Right renal pelvis (tissue), 4 donors: ENCODE data around the gene TMEM213. TPM values are rescaled to one million over a fixed set of nuclear protein-coding genes. Genes with fewer than 3 reads are reported as not detected.

Source experiments
- DNase-seq, 4 donors: peaks; one replicate each; pipeline ENCODE4 v3.0.0-alpha.2; 2013; ENCODE audit warnings: low read depth in 4 of 4, low spot score in 3 of 4, missing footprints in 1 of 4
- polyA plus RNA-seq, 4 donors: library from polyadenylated mRNA; unstranded; fragments of 120-200 nt; gene quantifications; one replicate each; pipeline ENCODE4 v1.2.1, GENCODE V29; 2013; ENCODE audit not compliant: insufficient read length in 4 of 4

Gene TMEM213, protein sequence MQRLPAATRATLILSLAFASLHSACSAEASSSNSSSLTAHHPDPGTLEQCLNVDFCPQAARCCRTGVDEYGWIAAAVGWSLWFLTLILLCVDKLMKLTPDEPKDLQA
- polyA plus RNA-seq, result 10 to 100 TPM; 44.4 to 49.6 (median 47.3) TPM

DNA sequence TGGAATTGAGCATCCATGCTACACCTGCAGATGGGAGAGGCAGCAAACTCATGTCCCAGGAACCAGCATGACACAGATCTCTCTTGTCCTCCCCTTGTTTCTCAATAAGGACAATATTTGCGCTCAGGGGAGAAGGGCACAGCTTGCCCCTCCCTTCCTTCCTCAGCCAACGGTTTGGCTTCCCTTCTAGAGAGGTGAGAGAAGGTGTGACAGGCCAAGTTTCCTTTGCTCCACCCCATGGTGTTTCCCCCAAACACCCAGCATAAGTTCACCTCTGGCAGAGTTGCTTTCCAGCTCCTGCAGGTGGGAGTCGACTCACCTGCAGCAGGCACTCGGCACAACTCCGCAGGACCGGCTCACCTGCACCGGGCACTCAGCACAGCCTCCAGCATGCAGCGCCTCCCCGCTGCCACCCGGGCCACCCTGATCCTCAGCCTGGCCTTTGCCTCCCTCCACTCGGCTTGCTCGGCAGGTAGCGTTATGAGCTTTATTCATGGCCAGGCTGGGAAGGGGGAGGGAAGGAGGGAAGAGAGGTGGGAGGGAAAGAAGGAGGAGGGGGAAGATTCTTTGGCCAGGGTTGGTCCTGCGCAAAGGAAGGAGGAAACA lies at the start of gene TMEM213, which contains the start of gene ATP6V0A4:
Gene TMEM213 (plus strand): TSS at position 280 of the 606 bp plus-strand sequence. CDS start 111 bp downstream, at position 391.
Gene ATP6V0A4 (minus strand): TSS at position 482 of the 606 bp plus-strand sequence. CDS start 26,949 bp downstream, outside the sequence.
- peak in 1 of 4 donors; percentile 23 for DNase-seq

DNA sequence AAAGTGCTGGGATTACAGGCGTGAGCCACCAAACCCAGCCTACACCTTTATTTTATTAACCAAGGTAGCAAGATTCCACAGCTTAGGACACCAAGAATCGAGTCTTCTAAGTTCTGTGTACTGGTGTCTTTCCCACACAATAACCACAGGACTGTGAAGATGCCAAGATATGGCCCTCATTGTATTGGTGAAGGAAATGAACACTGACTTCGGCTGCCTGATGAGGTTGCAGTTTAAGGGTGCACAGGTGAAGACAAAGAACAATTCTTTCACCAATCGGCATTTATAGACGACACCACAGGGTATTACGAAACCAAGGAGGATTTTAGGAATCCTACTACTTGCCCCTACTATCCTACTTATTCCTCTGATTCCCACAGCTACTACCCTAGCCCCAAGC lies 49.1 kb upstream of the TMEM213 start:
- no peak for DNase-seq

DNA sequence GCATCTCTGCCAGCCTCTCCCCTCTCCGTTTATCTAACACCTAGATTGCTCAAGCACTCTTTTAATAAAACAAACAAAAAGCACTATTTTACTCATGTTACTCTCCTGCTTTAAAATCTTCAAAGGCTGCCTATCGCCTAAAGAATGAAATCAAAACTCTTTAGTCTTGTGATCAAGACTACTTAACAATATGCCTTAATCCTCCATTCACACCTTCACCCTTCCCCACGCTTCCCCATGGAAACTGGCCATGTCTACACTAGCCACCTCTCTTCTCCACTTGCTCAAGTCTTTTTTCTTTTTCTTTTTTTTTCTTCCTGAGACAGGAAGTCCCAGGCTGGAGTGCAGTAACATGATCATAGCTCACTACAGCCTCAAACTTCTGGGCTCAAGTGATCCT lies 47.8 kb upstream of the TMEM213 start:
- DNase-seq, result no peak

DNA sequence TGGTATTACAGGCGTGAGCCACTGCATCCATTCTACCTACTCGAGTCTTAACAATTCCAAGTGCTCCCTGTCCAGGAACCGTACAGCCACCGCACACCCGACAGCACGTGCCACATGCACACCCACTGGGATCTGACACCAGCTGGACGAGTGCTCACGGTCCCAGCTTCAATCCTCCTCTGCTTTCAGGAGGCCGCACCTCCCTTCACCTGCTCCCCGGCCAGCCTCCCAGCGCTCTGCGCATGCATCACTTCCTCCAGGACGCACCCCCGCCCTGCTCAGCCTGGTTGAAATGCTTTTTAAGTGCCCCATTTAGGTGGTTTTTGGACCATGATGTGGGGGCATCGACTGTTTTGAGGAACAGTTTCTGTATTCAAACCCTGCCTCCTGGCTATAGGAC lies 47.3 kb upstream of the TMEM213 start:
- DNase-seq, result no peak

DNA sequence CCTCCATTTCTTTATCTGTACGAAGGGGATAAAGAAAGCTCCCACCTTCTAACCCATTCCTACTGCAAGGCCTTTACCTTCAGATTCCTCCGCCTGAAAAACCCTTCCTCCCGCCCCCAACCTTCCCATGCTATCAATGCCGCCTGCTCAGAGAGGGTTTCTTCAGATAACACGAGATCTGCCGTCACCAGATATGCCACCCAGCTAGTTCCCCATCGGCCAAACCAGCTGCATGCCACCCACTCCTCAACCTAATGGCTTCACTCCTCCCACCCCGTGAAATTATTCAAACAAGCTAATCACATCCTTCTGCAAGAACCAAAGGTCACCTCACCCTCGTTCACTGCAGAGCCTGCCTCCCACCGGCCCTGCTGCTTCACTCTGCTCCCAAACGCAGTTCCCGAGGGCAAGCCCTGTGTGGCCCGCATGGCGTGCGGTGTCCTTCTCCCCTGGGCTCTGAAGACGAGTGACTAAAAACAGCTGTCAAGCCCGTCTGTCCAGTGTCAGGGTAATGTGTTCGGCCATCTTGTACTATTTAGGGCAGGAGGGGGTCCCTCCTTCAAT lies 46.8 kb upstream of the TMEM213 start:
- no peak for DNase-seq

DNA sequence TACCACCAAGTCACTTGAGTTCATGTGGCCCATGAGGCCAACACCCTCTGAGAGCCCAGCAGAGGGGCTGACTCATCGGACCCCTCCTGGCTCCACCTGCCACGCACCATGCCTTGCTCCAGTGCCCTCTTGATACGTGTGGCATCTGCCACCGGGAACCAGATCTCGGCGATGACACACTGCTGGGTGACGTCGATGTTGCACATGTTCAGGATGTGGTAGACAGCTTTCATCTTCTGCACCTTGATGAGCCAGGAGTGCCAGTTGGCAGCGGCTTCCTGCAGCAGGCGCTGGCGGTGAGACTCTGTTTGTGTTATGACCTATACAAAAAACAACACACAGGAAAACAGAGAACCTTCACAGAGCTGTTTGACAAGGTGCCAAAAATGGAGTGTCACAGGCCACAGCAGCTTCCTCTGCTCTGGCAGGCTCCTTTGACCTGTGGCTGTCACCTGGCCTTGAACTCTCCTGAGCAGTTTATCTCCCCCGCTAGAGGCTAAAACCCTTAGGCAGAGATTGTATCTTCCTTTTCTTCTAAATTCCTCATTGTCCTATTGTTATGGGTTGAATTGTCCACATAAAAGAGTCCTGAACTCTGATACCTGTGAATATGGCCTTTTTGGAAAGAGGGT lies 45.2 kb upstream of the TMEM213 start:
- no peak for DNase-seq

DNA sequence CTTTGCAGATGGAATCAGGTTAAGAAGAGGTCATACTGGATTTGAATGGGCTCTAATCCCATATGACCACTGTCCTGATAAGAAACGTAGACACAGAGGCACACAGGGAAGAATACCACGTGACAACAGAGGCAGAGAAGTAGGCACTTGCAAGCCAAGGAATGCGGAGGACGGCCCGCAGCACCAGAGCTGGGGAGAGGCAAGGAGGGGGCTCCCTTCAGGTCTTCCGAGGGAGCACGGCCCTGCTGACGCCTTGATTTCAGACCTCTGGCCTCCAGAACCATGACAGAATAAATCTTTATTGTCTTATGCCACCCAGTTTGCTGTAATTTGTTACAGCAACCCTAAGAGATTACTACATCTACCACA lies 44.7 kb upstream of the TMEM213 start:
- DNase-seq, result no peak

DNA sequence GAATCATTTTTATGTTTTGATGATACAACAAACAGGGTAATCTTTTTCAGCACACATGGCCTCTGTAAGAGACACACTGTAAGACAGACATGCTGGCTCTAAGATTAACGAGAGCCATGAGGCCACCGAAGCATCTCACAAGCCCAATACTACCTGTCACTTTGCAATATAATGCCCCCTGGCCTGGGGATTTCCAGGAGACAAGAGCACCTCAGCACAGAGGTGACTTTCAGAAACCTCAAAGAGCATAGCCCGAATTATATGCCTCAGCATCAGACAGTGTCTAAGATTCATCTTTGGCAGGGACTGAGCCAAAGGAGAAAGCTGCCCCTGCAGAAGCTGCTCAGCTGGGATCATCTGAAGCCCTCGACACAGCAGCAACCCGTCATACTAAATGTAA lies 44.2 kb upstream of the TMEM213 start:
- DNase-seq, result no peak

DNA sequence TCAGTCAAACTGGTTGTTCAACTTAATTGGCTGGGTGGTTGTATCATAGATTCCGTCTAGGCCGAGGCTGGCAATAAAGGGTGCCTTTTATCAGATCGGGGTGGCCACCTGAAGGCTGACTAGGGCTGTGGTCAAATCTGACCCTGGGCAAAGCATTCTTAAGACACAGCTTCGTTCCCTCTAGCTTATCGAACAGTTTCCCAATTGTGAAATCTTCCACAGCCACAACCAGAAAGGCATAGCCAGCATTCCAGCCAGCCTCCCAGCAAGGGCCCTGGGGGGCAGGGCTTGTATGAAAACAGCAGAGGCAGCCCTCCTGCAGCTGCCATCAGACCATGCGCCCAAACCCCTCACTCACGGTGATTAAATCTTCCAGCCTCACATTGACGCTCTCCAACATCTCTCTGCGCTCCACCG lies 42.5 kb upstream of the TMEM213 start:
- no peak for DNase-seq

DNA sequence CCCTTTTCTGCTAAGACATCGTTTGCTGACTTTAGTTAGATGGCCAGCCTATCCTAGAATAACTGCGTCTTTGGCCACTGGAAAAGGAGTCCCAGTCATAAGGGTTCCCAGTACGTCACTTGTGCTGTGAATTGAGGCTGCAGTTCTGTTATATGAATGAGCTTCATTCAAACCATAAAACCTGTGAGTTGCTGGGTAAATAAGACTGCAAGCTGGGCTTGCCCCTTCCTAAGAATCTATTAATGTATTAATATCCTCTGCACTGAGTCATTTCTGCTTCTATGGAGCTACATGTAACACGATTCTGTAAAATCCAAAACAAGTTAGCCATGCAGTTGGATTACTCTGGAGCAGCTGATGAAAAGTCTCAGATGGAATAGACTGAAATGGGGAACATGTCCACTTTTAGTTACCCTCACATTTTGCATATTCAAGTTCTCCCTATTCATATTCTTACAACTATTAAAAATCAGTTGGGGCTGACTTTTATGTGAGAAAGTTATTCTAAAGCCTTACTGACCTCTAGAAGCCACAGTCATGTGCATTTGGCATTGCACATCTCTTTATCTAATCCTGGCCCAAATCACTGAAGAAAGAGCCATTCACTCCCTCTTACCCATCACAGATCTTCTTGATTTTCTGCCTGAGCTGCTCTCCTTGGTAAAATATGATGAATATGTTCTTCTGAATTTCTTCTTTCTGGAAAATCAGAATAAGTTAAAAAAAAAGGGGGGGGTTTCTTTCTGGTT lies 41.8 kb upstream of the TMEM213 start:
- no peak for DNase-seq

DNA sequence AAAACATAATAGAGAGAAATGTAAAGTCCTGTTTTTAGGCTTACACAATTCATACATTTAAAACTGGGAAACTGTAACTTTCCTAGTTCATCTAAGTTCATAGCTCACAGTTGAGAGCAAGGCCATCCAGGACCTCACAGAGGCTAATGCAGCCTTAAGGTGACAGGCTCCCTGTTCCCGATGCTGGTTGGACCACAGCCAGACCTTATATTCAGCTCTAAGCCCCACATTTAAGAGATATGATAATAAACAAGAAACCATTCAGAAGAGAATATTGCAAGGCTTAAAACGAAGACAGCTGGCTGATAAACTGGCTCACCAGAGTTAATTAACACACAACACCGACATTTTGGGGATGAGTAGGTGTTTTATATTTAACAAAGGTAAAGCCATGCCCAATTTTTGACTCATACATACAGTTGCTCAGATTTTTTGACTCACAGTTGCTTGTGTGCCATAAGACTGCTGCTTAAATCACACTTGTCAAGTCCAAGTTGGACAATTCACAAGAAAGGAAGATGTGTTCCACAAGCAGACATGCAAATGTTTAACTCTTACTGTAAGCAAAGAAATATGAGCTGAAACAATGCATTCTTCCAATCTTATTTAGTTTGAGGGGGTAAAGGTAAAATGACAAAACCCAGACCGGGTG lies 41.1 kb upstream of the TMEM213 start:
- DNase-seq, result no peak

DNA sequence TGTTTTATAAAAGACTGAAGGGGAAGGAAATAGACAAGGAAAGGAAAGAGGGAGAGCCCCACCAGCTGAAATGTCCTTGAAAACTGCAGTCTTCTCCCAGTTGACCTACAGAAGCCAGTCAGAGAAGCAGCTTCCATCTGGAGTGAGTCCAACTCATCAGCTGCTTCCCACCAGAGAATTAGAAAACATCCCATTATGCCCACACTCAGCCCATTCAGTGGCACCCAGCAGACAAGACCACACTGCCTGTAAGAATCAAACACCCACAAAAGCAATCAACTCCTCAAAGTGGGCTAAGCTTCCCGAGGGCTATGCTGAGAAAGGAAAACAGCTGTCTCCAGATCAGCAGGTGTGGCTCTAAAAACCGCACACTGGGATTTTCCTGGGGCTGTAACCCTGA lies 29.6 kb upstream of the TMEM213 start:
- DNase-seq, result no peak

DNA sequence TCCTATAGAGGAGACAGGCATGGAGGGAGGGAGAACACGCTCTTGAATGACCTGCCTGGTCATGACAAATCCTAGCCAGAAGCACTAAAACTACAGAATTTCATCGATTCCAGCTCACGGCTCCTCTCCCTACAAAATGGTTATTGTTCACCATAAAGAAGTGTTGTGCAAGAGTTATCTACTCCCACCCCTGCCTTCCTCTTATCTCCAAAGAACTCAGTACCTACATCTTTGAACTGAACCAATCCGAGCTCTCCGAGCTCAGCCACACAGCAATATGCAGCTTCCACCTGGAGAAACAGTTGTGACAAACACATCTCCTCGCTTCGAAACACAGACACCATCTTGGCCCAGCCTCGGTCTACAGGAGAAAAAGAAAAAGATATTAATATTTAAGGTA lies 26.9 kb upstream of the TMEM213 start:
- no peak for DNase-seq

DNA sequence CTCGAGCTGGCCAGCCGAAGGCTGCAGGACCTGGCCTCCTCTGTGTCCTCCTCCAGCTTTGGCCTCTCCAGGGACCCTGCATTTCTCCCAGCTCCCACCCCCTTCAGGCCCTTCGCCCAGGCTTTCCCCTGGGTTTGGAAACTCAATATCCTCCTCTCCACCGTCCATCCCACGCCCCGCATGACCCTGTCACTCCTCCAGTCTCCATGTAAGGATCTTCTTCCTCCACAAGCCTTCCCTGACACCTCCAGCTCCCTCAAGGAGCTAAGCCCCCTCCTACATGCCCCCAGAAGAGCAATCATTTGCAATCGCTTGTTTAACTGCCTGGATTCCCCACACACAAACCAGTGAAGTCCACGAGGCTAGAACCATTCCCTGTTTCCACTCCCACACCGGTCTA lies 24.6 kb upstream of the TMEM213 start:
- DNase-seq, result no peak

DNA sequence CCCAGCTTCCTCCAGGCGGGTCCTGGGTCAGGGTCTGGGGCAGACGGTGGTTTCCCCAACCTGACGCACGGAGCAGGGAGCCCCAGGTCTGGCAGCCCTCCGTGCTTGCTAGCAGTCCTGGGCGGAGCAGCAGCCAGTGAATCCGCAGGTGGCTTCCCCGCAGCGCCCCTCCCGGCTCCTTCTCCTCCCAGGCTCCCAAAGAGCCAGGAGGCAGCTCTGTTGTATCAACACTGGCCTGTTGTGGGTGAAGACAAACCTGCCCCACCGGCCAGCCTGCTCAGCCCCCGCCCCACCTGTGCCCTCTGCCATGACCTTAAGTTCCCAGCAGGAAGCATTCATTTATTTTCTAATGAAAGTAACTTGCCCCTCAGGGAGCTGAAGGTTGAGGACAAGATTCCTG lies 24.0 kb upstream of the TMEM213 start:
- no peak for DNase-seq

DNA sequence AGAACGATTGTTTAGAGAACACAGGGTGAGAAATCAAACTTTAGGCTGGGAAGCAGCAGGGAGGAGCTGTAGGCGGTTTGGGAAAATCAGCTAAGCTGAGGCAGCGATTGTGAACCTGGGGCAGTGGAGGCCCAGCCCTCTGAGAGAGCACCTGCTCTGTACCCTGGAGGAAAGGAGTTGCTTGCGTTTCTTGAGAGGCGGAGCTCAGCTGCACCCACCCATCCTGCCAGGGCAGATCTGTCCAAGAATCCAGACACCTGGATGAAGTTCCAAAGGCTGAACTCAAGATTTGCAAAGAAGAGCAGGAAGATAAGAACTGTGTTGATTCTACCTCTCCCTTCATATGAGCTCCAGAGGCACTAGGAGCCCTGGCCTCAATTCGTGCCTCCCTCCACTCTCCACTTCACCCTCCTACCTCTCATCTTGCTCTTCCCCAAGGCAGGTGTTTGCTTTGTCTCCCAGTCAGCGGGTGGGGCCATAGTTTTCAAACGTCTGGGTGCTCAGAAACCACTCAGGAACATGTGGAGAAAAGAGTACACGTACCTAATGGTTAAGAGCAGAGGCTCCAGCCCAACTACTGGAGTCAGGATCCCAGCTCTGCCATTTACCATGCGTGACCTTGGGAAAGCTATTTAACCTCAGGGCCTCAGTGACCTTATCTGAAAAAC lies 21.5 kb upstream of the TMEM213 start:
- DNase-seq, result no peak

DNA sequence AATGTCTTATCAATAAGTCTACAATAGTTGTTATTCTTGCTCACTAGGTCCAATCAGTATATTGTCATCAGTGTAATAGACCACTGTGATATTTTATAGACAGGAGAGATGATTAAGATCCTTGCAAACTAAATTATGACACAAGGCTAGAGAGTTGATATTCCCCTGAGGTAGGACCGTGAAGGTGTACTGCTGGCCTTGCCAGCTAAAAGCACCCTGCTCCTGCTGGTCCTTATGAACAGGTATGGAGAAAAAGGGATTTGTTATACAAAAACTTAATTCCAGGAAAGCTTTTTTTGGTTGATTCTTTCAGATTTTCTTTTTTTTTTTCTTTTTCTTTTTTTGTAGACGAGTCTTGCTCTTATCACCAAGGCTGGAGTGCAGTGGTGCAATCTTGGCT lies 16.8 kb upstream of the TMEM213 start:
- no peak for DNase-seq

DNA sequence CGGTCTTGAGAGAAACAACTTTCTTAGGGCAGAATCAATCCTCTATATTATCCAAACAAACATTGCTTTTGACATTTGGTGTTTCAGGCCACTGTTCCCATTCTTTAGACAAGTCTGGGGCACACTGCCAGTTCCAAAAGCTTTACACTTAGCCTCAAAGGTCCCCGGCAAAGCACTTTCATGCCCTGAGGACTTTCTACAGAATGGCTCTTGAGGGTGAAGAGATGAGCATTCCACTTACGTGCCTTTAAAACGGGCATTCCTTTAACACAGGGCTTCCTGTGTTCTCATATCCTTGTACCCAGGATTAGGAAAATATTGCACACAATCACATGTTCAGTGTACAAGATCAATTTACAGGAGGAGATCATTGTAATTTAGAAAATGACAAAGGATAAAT lies 13.1 kb upstream of the TMEM213 start:
- no peak for DNase-seq

DNA sequence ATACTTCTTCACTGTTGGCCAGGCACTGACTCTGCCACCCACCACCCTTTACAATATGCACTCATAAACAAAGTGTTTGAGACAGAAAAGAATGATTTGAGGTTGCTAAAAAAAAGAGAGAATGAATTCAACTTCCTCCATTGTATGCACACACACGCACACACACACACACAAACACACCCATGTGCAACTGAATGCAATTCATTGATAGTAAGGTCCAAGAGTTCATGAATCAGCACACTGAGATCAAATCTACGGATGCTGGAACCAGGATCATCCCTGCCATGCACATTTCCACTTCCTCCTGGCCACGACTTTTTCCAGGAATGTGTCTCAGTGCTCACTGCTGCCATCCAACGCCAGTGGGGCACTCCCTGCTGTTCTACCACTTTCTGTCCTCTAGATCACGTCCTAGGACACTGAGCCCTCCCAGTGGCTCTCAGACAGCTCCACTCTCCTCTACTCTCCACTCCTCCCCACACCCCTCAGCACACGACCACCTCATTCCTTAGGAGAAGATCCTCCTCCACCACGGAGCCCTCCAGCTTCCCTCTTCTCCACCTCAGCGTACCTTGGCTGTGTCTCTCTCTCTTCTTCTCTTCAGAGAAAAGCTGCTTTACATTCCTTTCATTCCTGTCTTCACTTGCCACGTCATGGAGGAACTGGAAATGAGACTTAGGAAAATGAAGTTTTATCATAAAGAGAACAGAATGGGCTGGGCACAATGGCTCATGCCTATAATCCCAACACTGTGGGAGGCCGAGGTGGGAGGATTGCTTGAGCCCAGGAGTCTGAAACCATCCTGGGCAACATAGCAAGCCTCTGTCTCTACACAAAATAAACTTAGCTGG lies 12.0 kb upstream of the TMEM213 start:
- no peak for DNase-seq
